Epithelial cell of proximal tubule (primary cell): ENCODE measurements around the gene UROC1. TPM values are rescaled to one million over a fixed set of nuclear protein-coding genes. Genes with fewer than 3 reads are reported as not detected.

Source experiments
- DNase-seq: peaks from one replicate; pipeline ENCODE4 v3.0.0-alpha.2; 2011; ENCODE audit warnings: low read depth
- H3K4me3 ChIP-seq: 2 replicates; pipeline ENCODE4 v1.5.1; 2011; ENCODE audit warnings: low read depth, mild to moderate bottlenecking, low read length
- CTCF ChIP-seq: conservative IDR thresholded peaks from 2 replicates; pipeline ENCODE4 v1.5.1; 2012; ENCODE audit warnings: low read depth, mild to moderate bottlenecking, low read length
- total RNA-seq: library from RNA; depleted of rRNA; stranded (reverse); fragments of >200 nt; gene quantifications from 2 replicates; pipeline ENCODE4 v1.2.3, GENCODE V29; 2015

UROC1 gene
- total RNA-seq, 1 donor from 2014 or later: not detected

GRCh38 chr3:126465928-126466544 is 51.5 kb downstream of the UROC1 start:
- DNase-seq: no peak
- TF ChIP-seq CTCF: no peak

GRCh38 chr3:126464997-126465396 is 52.6 kb downstream of the UROC1 start:
- TF ChIP-seq CTCF: no peak
- DNase-seq: no peak
- no peak overlapping the region for H3K4me3 ChIP-seq

More at GRCh38 chr3:126465928-126466544, 51.5 kb downstream of the UROC1 start:
- no peak overlapping the region for H3K4me3 ChIP-seq

- DNase-seq: no peak
- no peak overlapping the region for H3K4me3 ChIP-seq
- TF ChIP-seq CTCF: no peak
Observed at GRCh38 chr3:126464494-126464893, 53.1 kb downstream of the UROC1 start.

GRCh38 chr3:126464093-126464492 is 53.5 kb downstream of the UROC1 start:
- no peak for TF ChIP-seq CTCF
- H3K4me3 ChIP-seq: no peak overlapping the region
- no peak for DNase-seq

GRCh38 chr3:126463521-126463920 is 54.1 kb downstream of the UROC1 start:
- TF ChIP-seq CTCF: no peak
- DNase-seq: no peak
- no peak overlapping the region for H3K4me3 ChIP-seq

- DNase-seq: no peak
- no peak overlapping the region for H3K4me3 ChIP-seq
- TF ChIP-seq CTCF: no peak
Observed at GRCh38 chr3:126461450-126462070, 56.0 kb downstream of the UROC1 start.

- no peak for TF ChIP-seq CTCF
- H3K4me3 ChIP-seq: no peak overlapping the region
- DNase-seq: no peak
Observed at GRCh38 chr3:126460381-126460780, 57.2 kb downstream of the UROC1 start.
